Fibroblast of pulmonary artery (primary cell): ENCODE measurements around the gene SLC9B1.
"Not testable (repeated sequence)": the region's sequence is repeated elsewhere in the genome, so short reads cannot be mapped to it uniquely, and the experiment has no call there.

Experiments
- DNase-seq: peaks from one replicate; pipeline ENCODE4 v3.0.0-alpha.2; 2010; ENCODE audit warnings: low read depth
- H3K4me3 ChIP-seq: replicated peaks from 2 replicates; pipeline ENCODE4 v1.5.1; 2011; ENCODE audit warnings: low read depth, mild to moderate bottlenecking, control low read depth, low read length, moderate library complexity
- CTCF ChIP-seq: IDR thresholded peaks from 2 replicates; pipeline ENCODE4 v1.5.1; 2011; ENCODE audit warnings: mild to moderate bottlenecking, control low read depth, low read length, inconsistent platforms; ENCODE audit errors: missing control alignments

Gene SLC9B1

GRCh38 chr4:103011378-103012025 is 8.0 kb downstream of the SLC9B1 start:
- peak; percentile 36 for DNase-seq
- no peak for TF ChIP-seq CTCF
- no peak overlapping the region for H3K4me3 ChIP-seq

GRCh38 chr4:103010804-103011203 is 8.7 kb downstream of the SLC9B1 start:
- no peak for DNase-seq
- H3K4me3 ChIP-seq: no peak overlapping the region
- no peak for TF ChIP-seq CTCF

- no peak overlapping the region for H3K4me3 ChIP-seq
- DNase-seq: peak; percentile 90
- TF ChIP-seq CTCF: peak; percentile 75
These were observed 10.4 kb downstream of the SLC9B1 start for GRCh38 chr4:103008875-103009729.

- TF ChIP-seq CTCF: no peak
- H3K4me3 ChIP-seq: no peak overlapping the region
- peak; percentile 52 for DNase-seq
These were observed 17.0 kb downstream of the SLC9B1 start for GRCh38 chr4:103002551-103002950.

- no peak for TF ChIP-seq CTCF
- H3K4me3 ChIP-seq: no peak overlapping the region
- no peak for DNase-seq
These were observed 24.7 kb downstream of the SLC9B1 start for GRCh38 chr4:102994803-102995202.

GRCh38 chr4:102993985-102994384 is 25.5 kb downstream of the SLC9B1 start:
- not testable (repeated sequence) for H3K4me3 ChIP-seq, DNase-seq

- no peak for DNase-seq
- no peak overlapping the region for H3K4me3 ChIP-seq
- TF ChIP-seq CTCF: no peak
These were observed 31.0 kb downstream of the SLC9B1 start for GRCh38 chr4:102988429-102989020.
